Sigmoid colon (tissue), 7 donors: Measurements from ENCODE around the gene ADGRA3. TPM values are rescaled to one million over a fixed set of nuclear protein-coding genes. Genes with fewer than 3 reads are reported as not detected.
A peak's percentile ranks its signal among the peaks of the same experiment; 100 is the strongest.

Source experiments
- DNase-seq: peaks from one replicate; pipeline ENCODE4 v3.0.0-alpha.2; 2019
- H3K27ac ChIP-seq, 4 donors: fragments of 200-600 bp; sonication (generic); one replicate each; pipeline ENCODE4 v1.5.1; 2016 to 2019; ENCODE audit warnings: mild to moderate bottlenecking in 1 of 4
- H3K27me3 ChIP-seq, 3 donors: fragments of 200-600 bp; sonication (generic); one replicate each; pipeline ENCODE4 v1.5.1; 2019; ENCODE audit warnings: mild to moderate bottlenecking in 1 of 3
- H3K36me3 ChIP-seq, 4 donors: fragments of 200-600 bp; sonication (generic); one replicate each; pipeline ENCODE4 v1.5.1; 2016 to 2019
- H3K4me1 ChIP-seq, 4 donors: fragments of 200-600 bp; sonication (generic); one replicate each; pipeline ENCODE4 v1.5.1; 2017 to 2019
- H3K4me3 ChIP-seq, 4 donors: fragments of 200-600 bp; sonication (generic); one replicate each; pipeline ENCODE4 v1.5.1; 2017 to 2019; ENCODE audit warnings: mild to moderate bottlenecking in 2 of 4, moderate library complexity in 1 of 4
- H3K9me3 ChIP-seq, 4 donors: fragments of 200-600 bp in 3 of 4; sonication (generic) in 3 of 4; one replicate each; pipeline versions ENCODE4 v1.5.1 to v1.6.1; 2013 to 2019
- CTCF ChIP-seq, 4 experiments: fragments of 450-650 bp in 3 of 4; fragments of 200-600 bp in 1 of 4; IDR thresholded peaks; one replicate each; pipeline ENCODE4 v1.5.1; 2016 to 2019; ENCODE audit warnings: antibody characterized with exemption in 4 of 4, mild to moderate bottlenecking in 3 of 4, moderate library complexity in 2 of 4
- EP300 ChIP-seq, 4 donors: sonication (generic); formaldehyde crosslinking; IDR thresholded peaks; one replicate each; pipeline ENCODE4 v1.6.1; 2017; ENCODE audit warnings: antibody characterized with exemption in 4 of 4
- POLR2A ChIP-seq, 2 donors: fragments of 450-650 bp; IDR thresholded peaks; one replicate each; pipeline ENCODE4 v1.6.1; 2016; ENCODE audit warnings: antibody characterized with exemption in 2 of 2, mild to moderate bottlenecking in 2 of 2, moderate library complexity in 2 of 2
- POLR2AphosphoS5 ChIP-seq, 4 donors: sonication (generic); formaldehyde crosslinking; IDR thresholded peaks; one replicate each; pipeline ENCODE4 v1.6.1; 2017; ENCODE audit warnings: antibody characterized with exemption in 4 of 4
- WGBS, 2 donors: extraction: QIAGEN DNeasy Blood & Tissue Kit; methylation state at CpG; one replicate each; pipeline ENCODE4 v1.1.7; 2013; 5-methylcytosine and 5-hydroxymethylcytosine counted together
- intact Hi-C: fragments of 100-400 bp; cut with DNase I; formaldehyde crosslinking; loops from one replicate; pipeline ENCODE4 v1.15.1; 2023
- polyA plus RNA-seq, 3 donors: library from polyadenylated mRNA; stranded (reverse); fragments of 200-250 nt; gene quantifications; one replicate each; pipeline ENCODE4 v1.2.3, GENCODE V29; 2013
- total RNA-seq, 4 donors: library from RNA; depleted of rRNA; stranded (reverse); fragments of >200 nt; gene quantifications; one replicate each; pipeline ENCODE4 v1.1.0, GENCODE V29; 2016
- donor health status: healthy with polysubstance abuse.
- donor health status: Bipolar disorder and iron deficiency.
- donor health status: healthy.

ADGRA3 gene
- total and polyA plus RNA-seq, 7 donors: 4.4 to 86.1 (median 51.6) TPM

- TF ChIP-seq POLR2AphosphoS5 (IDR thresholded peaks at IDR 0.05) (no peak), POLR2A (IDR thresholded peaks at IDR 0.05) (no peak), CTCF (IDR thresholded peaks at IDR 0.05) (no peak), EP300 (IDR thresholded peaks at IDR 0.05) (no peak)
- intact Hi-C loops: no loop called here
- H3K27ac ChIP-seq: peak overlapping the region in 2 of 4 donors; percentile 3 to 53
- no peaks in the 10 kb centered on the region for H3K36me3 ChIP-seq
- H3K4me1 ChIP-seq: peaks cover 0 to 58% (median 33%) of the 10 kb centered on the region in 4 donors
- H3K27me3 ChIP-seq: no peaks in the 10 kb centered on the region
- 71 to 81% methylated on average over 3 of the region's 3 CpGs for WGBS, 2 donors
- H3K4me3 ChIP-seq: no peak overlapping the region
- DNase-seq: no peak
- H3K9me3 ChIP-seq: no peaks in the 10 kb centered on the region
Observed at GRCh38 chr4:22508376-22508775, 7.5 kb downstream of the ADGRA3 start.

GRCh38 chr4:22504922-22505321 lies 10.9 kb downstream of the ADGRA3 start:
- intact Hi-C loops: no loop called here

GRCh38 chr4:22504447-22504846 lies 11.4 kb downstream of the ADGRA3 start:
- DNase-seq: no peak
- intact Hi-C loops: no loop called here
- Histone ChIP-seq H3K27me3 (no peaks in the 10 kb centered on the region), H3K9me3 (no peaks in the 10 kb centered on the region), H3K27ac (no peak overlapping the region), H3K36me3 (no peaks in the 10 kb centered on the region), H3K4me3 (no peak overlapping the region), H3K4me1 (peaks cover 0 to 55% (median 36%) of the 10 kb centered on the region in 4 donors)
- TF ChIP-seq EP300 (IDR thresholded peaks at IDR 0.05) (no peak), CTCF (IDR thresholded peaks at IDR 0.05) (no peak)
- 79 to 85% methylated on average over 5 of the region's 5 CpGs for WGBS, 2 donors

More at GRCh38 chr4:22504922-22505321, 10.9 kb downstream of the ADGRA3 start:
- H3K4me3 ChIP-seq: no peak overlapping the region
- WGBS, 2 donors: 97% methylated on average over 4 of the region's 4 CpGs
- no peak for DNase-seq
- no peaks in the 10 kb centered on the region for H3K27me3 ChIP-seq
- peaks cover 0 to 50% (median 36%) of the 10 kb centered on the region in 4 donors for H3K4me1 ChIP-seq
- H3K36me3 ChIP-seq: no peaks in the 10 kb centered on the region
- TF ChIP-seq POLR2A (IDR thresholded peaks at IDR 0.05): no peak
- H3K27ac ChIP-seq: no peak overlapping the region
- no peaks in the 10 kb centered on the region for H3K9me3 ChIP-seq

GRCh38 chr4:22502895-22503814 lies 12.7 kb downstream of the ADGRA3 start:
- TF ChIP-seq EP300 (IDR thresholded peaks at IDR 0.05): no peak
- TF ChIP-seq CTCF (IDR thresholded peaks at IDR 0.05): no peak
- no peak for TF ChIP-seq POLR2AphosphoS5 (IDR thresholded peaks at IDR 0.05)
- no peak for TF ChIP-seq POLR2A (IDR thresholded peaks at IDR 0.05)
- intact Hi-C loops: no loop called here
- DNase-seq: no peak
- Histone ChIP-seq H3K36me3 (no peaks in the 10 kb centered on the region), H3K9me3 (no peaks in the 10 kb centered on the region), H3K4me3 (no peak overlapping the region), H3K27me3 (no peaks in the 10 kb centered on the region), H3K4me1 (peaks cover 0 to 58% (median 34%) of the 10 kb centered on the region in 4 donors), H3K27ac (no peak overlapping the region)
- WGBS, 2 donors: 93 to 96% methylated on average over 3 of the region's 3 CpGs

GRCh38 chr4:22501715-22502095 lies 14.2 kb downstream of the ADGRA3 start:
- Histone ChIP-seq H3K27me3 (no peaks in the 10 kb centered on the region), H3K9me3 (no peaks in the 10 kb centered on the region), H3K36me3 (no peaks in the 10 kb centered on the region), H3K4me3 (no peak overlapping the region), H3K4me1 (peaks cover 0 to 47% (median 25%) of the 10 kb centered on the region in 4 donors), H3K27ac (peak overlapping the region in 1 of 4 donors; percentile 65)
- 29 to 50% methylated on average over 3 of the region's 3 CpGs for WGBS, 2 donors
- intact Hi-C loops: no loop called here
- no peak for TF ChIP-seq CTCF (IDR thresholded peaks at IDR 0.05)
- TF ChIP-seq POLR2AphosphoS5 (IDR thresholded peaks at IDR 0.05): no peak
- TF ChIP-seq POLR2A (IDR thresholded peaks at IDR 0.05): no peak
- TF ChIP-seq EP300 (IDR thresholded peaks at IDR 0.05): no peak
- no peak for DNase-seq
